Left renal cortex interstitium (tissue), 4 donors: Measurements from ENCODE around the gene ARSG. TPM values are rescaled to one million over a fixed set of nuclear protein-coding genes. Genes with fewer than 3 reads are reported as not detected.

Experiments
- DNase-seq, 4 donors: peaks; one replicate each; pipeline ENCODE4 v3.0.0-alpha.2; 2013; ENCODE audit warnings: low read depth in 4 of 4, low spot score in 2 of 4, missing footprints in 1 of 4
- polyA plus RNA-seq, 4 donors: library from polyadenylated mRNA; unstranded; fragments of 120-200 nt; gene quantifications; one replicate each; pipeline ENCODE4 v1.2.1, GENCODE V29; 2013; ENCODE audit not compliant: insufficient read length in 4 of 4

The ARSG gene
- polyA plus RNA-seq, 4 donors, result 3.4 to 6.3 (median 4.9) TPM

- no peak for DNase-seq
These were observed 132.0 kb downstream of the ARSG start for GRCh38 chr17:68423251-68423650.

GRCh38 chr17:68424203-68424602, 132.9 kb downstream of the ARSG start:
- no peak for DNase-seq

GRCh38 chr17:68424861-68425260, 133.6 kb downstream of the ARSG start:
- no peak for DNase-seq

GRCh38 chr17:68425979-68426378, 134.7 kb downstream of the ARSG start:
- no peak for DNase-seq

GRCh38 chr17:68427575-68427974, 136.3 kb downstream of the ARSG start:
- no peak for DNase-seq

GRCh38 chr17:68428498-68429172, 137.3 kb downstream of the ARSG start:
- no peak for DNase-seq

- DNase-seq, result no peak
These were observed 138.6 kb downstream of the ARSG start for GRCh38 chr17:68429881-68430280.

GRCh38 chr17:68431045-68431608, 139.8 kb downstream of the ARSG start:
- DNase-seq, result no peak

GRCh38 chr17:68431661-68432071, 140.4 kb downstream of the ARSG start:
- no peak for DNase-seq

- DNase-seq, result no peak
These were observed 141.0 kb downstream of the ARSG start for GRCh38 chr17:68432086-68432864.

- no peak for DNase-seq
These were observed 141.9 kb downstream of the ARSG start for GRCh38 chr17:68433211-68433610.

GRCh38 chr17:68433911-68434508, 142.7 kb downstream of the ARSG start:
- DNase-seq, result no peak

GRCh38 chr17:68435361-68435760, 144.1 kb downstream of the ARSG start:
- no peak for DNase-seq

- peak in 1 of 4 donors; percentile 50 for DNase-seq
These were observed 144.9 kb downstream of the ARSG start for GRCh38 chr17:68435876-68436842.

GRCh38 chr17:68437979-68438822, 146.9 kb downstream of the ARSG start:
- DNase-seq, result no peak

- no peak for DNase-seq
These were observed 148.5 kb downstream of the ARSG start for GRCh38 chr17:68439656-68440290.

- DNase-seq, result no peak
These were observed 149.2 kb downstream of the ARSG start for GRCh38 chr17:68440526-68440925.

- DNase-seq, result no peak
These were observed 149.9 kb downstream of the ARSG start for GRCh38 chr17:68441070-68441770.
